ENCODE results near the gene ABLIM2.

The ABLIM2 gene

GRCh38 chr4:7967501-7968261 is 190.9 kb downstream of the ABLIM2 start:
- no peaks in the 10 kb centered on the region for H4K20me1 ChIP-seq (ENCODE audit: low read depth, low read length)
- H3K9me2 ChIP-seq (replicated peaks; ENCODE audit: insufficient read depth, low read length): no peaks in the 10 kb centered on the region
- TF ChIP-seq, protein P1, sequence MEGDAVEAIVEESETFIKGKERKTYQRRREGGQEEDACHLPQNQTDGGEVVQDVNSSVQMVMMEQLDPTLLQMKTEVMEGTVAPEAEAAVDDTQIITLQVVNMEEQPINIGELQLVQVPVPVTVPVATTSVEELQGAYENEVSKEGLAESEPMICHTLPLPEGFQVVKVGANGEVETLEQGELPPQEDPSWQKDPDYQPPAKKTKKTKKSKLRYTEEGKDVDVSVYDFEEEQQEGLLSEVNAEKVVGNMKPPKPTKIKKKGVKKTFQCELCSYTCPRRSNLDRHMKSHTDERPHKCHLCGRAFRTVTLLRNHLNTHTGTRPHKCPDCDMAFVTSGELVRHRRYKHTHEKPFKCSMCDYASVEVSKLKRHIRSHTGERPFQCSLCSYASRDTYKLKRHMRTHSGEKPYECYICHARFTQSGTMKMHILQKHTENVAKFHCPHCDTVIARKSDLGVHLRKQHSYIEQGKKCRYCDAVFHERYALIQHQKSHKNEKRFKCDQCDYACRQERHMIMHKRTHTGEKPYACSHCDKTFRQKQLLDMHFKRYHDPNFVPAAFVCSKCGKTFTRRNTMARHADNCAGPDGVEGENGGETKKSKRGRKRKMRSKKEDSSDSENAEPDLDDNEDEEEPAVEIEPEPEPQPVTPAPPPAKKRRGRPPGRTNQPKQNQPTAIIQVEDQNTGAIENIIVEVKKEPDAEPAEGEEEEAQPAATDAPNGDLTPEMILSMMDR (IDR thresholded peaks at IDR 0.05; ENCODE audit: insufficient read depth, low read length, poor library complexity, severe bottlenecking): no peak
- TF ChIP-seq EZH2phosphoT487 (conservative IDR thresholded peaks at IDR 0.05; ENCODE audit: low read length): no peak
- no peaks in the 10 kb centered on the region for H3K79me2 ChIP-seq (ENCODE audit: insufficient read depth, low read length)
- no peak overlapping the region for H3K4me3 ChIP-seq (ENCODE audit: insufficient read depth, low read length, poor library complexity, severe bottlenecking)
- no peak overlapping the region for H2AFZ ChIP-seq (ENCODE audit: low read depth, low read length, severe bottlenecking)
- no peak overlapping the region for H3K9ac ChIP-seq (ENCODE audit: low read length)
- no peak overlapping the region for H3K27ac ChIP-seq (ENCODE audit: low read depth, low read length)
- no peaks in the 10 kb centered on the region for H3K27me3 ChIP-seq (ENCODE audit: low read length)
- H3K36me3 ChIP-seq (ENCODE audit: low read length): no peaks in the 10 kb centered on the region
- H3K4me2 ChIP-seq (ENCODE audit: low read depth, low read length, poor library complexity, severe bottlenecking): no peak overlapping the region
- H3K9me3 ChIP-seq (ENCODE audit: insufficient read depth, low read length): no peaks in the 10 kb centered on the region
- H3F3A ChIP-seq (ENCODE audit: insufficient read depth): no peaks in the 10 kb centered on the region

DNA sequence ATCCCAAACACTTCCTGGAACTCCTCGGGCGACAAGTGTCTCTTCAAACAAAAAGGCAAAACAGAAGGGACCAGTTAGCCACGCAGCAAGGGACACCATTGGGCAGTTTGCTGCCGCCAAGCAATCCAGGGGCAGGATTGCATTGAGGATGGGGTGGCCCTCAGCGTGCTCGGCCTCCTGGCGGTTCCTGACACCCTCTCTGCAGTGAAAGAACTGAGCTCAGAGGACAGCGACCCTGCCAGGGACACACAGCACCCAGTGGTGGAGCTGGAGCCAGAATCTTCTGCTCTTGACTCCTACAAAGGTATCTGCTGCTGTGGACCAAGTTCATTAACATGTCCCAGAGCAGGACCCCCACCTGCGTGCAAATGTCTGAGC is 191.6 kb downstream of the ABLIM2 start:
- Histone ChIP-seq H3F3A (ENCODE audit: insufficient read depth) (no peaks in the 10 kb centered on the region), H3K9me3 (ENCODE audit: insufficient read depth, low read length) (no peaks in the 10 kb centered on the region), H3K4me3 (ENCODE audit: insufficient read depth, low read length, poor library complexity, severe bottlenecking) (no peak overlapping the region), H4K20me1 (ENCODE audit: low read depth, low read length) (no peaks in the 10 kb centered on the region), H3K27ac (ENCODE audit: low read depth, low read length) (no peak overlapping the region), H2AFZ (ENCODE audit: low read depth, low read length, severe bottlenecking) (no peak overlapping the region), H3K36me3 (ENCODE audit: low read length) (no peaks in the 10 kb centered on the region), H3K4me2 (ENCODE audit: low read depth, low read length, poor library complexity, severe bottlenecking) (no peak overlapping the region), H3K27me3 (ENCODE audit: low read length) (no peaks in the 10 kb centered on the region), H3K9me2 (replicated peaks; ENCODE audit: insufficient read depth, low read length) (no peaks in the 10 kb centered on the region), H3K79me2 (ENCODE audit: insufficient read depth, low read length) (no peaks in the 10 kb centered on the region), H3K9ac (ENCODE audit: low read length) (no peak overlapping the region)
- no peak for TF ChIP-seq EZH2phosphoT487 (conservative IDR thresholded peaks at IDR 0.05; ENCODE audit: low read length)
- TF ChIP-seq, protein P1 (IDR thresholded peaks at IDR 0.05; ENCODE audit: insufficient read depth, low read length, poor library complexity, severe bottlenecking): no peak

GRCh38 chr4:7966281-7967062 is 192.1 kb downstream of the ABLIM2 start:
- H3K9ac ChIP-seq (ENCODE audit: low read length): no peak overlapping the region
- H3K79me2 ChIP-seq (ENCODE audit: insufficient read depth, low read length): no peaks in the 10 kb centered on the region
- no peak overlapping the region for H3K27ac ChIP-seq (ENCODE audit: low read depth, low read length)
- H3F3A ChIP-seq (ENCODE audit: insufficient read depth): no peaks in the 10 kb centered on the region
- H3K4me2 ChIP-seq (ENCODE audit: low read depth, low read length, poor library complexity, severe bottlenecking): no peak overlapping the region
- H3K9me3 ChIP-seq (ENCODE audit: insufficient read depth, low read length): no peaks in the 10 kb centered on the region
- no peaks in the 10 kb centered on the region for H4K20me1 ChIP-seq (ENCODE audit: low read depth, low read length)
- TF ChIP-seq EZH2phosphoT487 (conservative IDR thresholded peaks at IDR 0.05; ENCODE audit: low read length): no peak
- TF ChIP-seq, protein P1 (IDR thresholded peaks at IDR 0.05; ENCODE audit: insufficient read depth, low read length, poor library complexity, severe bottlenecking): no peak
- no peak overlapping the region for H3K4me3 ChIP-seq (ENCODE audit: insufficient read depth, low read length, poor library complexity, severe bottlenecking)
- no peaks in the 10 kb centered on the region for H3K27me3 ChIP-seq (ENCODE audit: low read length)
- no peak overlapping the region for H2AFZ ChIP-seq (ENCODE audit: low read depth, low read length, severe bottlenecking)
- no peaks in the 10 kb centered on the region for H3K9me2 ChIP-seq (replicated peaks; ENCODE audit: insufficient read depth, low read length)
- no peaks in the 10 kb centered on the region for H3K36me3 ChIP-seq (ENCODE audit: low read length)
